ENCODE measurements around the gene HBG2. TPM values are rescaled to one million over a fixed set of nuclear protein-coding genes. Genes with fewer than 3 reads are reported as not detected.
"Not testable (repeated sequence)": the region's sequence is repeated elsewhere in the genome, so short reads cannot be mapped to it uniquely, and the experiment has no call there.

HBG2 gene
- total RNA-seq, result 0.38 to 0.54 TPM in 2 of 3 replicates, not detected in the other

DNA sequence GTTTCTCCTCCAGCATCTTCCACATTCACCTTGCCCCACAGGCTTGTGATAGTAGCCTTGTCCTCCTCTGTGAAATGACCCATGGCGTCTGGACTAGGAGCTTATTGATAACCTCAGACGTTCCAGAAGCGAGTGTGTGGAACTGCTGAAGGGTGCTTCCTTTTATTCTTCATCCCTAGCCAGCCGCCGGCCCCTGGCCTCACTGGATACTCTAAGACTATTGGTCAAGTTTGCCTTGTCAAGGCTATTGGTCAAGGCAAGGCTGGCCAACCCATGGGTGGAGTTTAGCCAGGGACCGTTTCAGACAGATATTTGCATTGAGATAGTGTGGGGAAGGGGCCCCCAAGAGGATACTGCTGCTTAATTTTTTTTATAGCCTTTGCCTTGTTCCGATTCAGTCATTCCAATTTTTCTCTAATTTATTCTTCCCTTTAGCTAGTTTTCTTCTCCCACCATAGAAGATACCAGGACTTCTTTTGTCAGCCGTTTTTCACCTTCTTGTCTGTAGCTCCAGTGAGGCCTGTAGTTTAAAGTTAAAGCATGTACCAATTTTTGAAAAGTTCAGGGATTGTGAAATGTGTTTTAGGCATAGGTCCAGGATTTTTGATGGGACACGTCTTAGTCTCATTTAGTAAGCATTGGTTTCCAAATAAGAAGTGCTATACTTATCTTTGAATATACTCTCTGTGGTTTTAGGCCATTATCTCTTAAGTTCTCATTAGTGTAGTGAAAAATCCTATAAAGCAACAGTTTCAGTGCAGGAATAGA, at the start of gene HBG2:
Gene HBG2 (minus strand): TSS at position 136 of the 768 bp plus-strand sequence. CDS start 53 bp downstream, at position 83.
- not testable (repeated sequence) for H3K27ac Mint-ChIP-seq; H3K36me3 Mint-ChIP-seq; DNase-seq (ENCODE audit: low spot score in 2 of 2, unreplicated experiment in 2 of 2); H3K9me3 Mint-ChIP-seq; H3K4me1 Mint-ChIP-seq; H3K4me3 Mint-ChIP-seq
- peaks cover 14% of the 10 kb centered on the region for H3K27me3 Mint-ChIP-seq (ENCODE audit: low read depth)

- no peaks in the 10 kb centered on the region for H3K27me3 Mint-ChIP-seq (ENCODE audit: low read depth)
- H3K36me3 Mint-ChIP-seq, result no peaks in the 10 kb centered on the region
- H3K4me3 Mint-ChIP-seq, result no peak overlapping the region
- no peak overlapping the region for H3K27ac Mint-ChIP-seq
- no peaks in the 10 kb centered on the region for H3K9me3 Mint-ChIP-seq
- H3K4me1 Mint-ChIP-seq, result peaks cover 5% of the 10 kb centered on the region
- TF ChIP-seq, protein P1, sequence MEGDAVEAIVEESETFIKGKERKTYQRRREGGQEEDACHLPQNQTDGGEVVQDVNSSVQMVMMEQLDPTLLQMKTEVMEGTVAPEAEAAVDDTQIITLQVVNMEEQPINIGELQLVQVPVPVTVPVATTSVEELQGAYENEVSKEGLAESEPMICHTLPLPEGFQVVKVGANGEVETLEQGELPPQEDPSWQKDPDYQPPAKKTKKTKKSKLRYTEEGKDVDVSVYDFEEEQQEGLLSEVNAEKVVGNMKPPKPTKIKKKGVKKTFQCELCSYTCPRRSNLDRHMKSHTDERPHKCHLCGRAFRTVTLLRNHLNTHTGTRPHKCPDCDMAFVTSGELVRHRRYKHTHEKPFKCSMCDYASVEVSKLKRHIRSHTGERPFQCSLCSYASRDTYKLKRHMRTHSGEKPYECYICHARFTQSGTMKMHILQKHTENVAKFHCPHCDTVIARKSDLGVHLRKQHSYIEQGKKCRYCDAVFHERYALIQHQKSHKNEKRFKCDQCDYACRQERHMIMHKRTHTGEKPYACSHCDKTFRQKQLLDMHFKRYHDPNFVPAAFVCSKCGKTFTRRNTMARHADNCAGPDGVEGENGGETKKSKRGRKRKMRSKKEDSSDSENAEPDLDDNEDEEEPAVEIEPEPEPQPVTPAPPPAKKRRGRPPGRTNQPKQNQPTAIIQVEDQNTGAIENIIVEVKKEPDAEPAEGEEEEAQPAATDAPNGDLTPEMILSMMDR (IDR thresholded peaks at IDR 0.05; ENCODE audit: unreplicated experiment), result no peak
- DNase-seq (ENCODE audit: low spot score in 2 of 2, unreplicated experiment in 2 of 2), result no peak
These were observed 49.5 kb upstream of the HBG2 start for GRCh38 chr11:5304046-5304445.

- no peak for DNase-seq (ENCODE audit: low spot score in 2 of 2, unreplicated experiment in 2 of 2)
- H3K4me3 Mint-ChIP-seq, result no peak overlapping the region
- H3K4me1 Mint-ChIP-seq, result peaks cover 5% of the 10 kb centered on the region
- H3K27ac Mint-ChIP-seq, result no peak overlapping the region
- TF ChIP-seq, protein P1 (IDR thresholded peaks at IDR 0.05; ENCODE audit: unreplicated experiment), result no peak
- no peaks in the 10 kb centered on the region for H3K27me3 Mint-ChIP-seq (ENCODE audit: low read depth)
- no peaks in the 10 kb centered on the region for H3K36me3 Mint-ChIP-seq
- H3K9me3 Mint-ChIP-seq, result no peaks in the 10 kb centered on the region
These were observed 49.0 kb upstream of the HBG2 start for GRCh38 chr11:5303626-5304025.

GRCh38 chr11:5301846-5302245, 47.3 kb upstream of the HBG2 start, which contains the start of gene OR51B4:
Gene OR51B4 (minus strand): TSS chr11:5301946. CDS start chr11:5301946, 0 bp downstream.
- Mint-ChIP-seq H3K4me1 (peaks cover 5% of the 10 kb centered on the region), H3K27me3 (ENCODE audit: low read depth) (peaks cover 2% of the 10 kb centered on the region), H3K4me3 (no peak within 1 kb of the TSS), H3K36me3 (no peaks in the 10 kb centered on the region), H3K9me3 (no peaks in the 10 kb centered on the region), H3K27ac (no peak within 1 kb of the TSS)
- no peak for DNase-seq (ENCODE audit: low spot score in 2 of 2, unreplicated experiment in 2 of 2)
- TF ChIP-seq, protein P1 (IDR thresholded peaks at IDR 0.05; ENCODE audit: unreplicated experiment), result no peak

- peak overlapping the region; percentile 22 for H3K27ac Mint-ChIP-seq
- H3K9me3 Mint-ChIP-seq, result no peaks in the 10 kb centered on the region
- no peak for DNase-seq (ENCODE audit: low spot score in 2 of 2, unreplicated experiment in 2 of 2)
- peaks cover 5% of the 10 kb centered on the region for H3K4me1 Mint-ChIP-seq
- TF ChIP-seq, protein P1 (IDR thresholded peaks at IDR 0.05; ENCODE audit: unreplicated experiment), result no peak
- no peaks in the 10 kb centered on the region for H3K36me3 Mint-ChIP-seq
- no peak overlapping the region for H3K4me3 Mint-ChIP-seq
- peaks cover 2% of the 10 kb centered on the region for H3K27me3 Mint-ChIP-seq (ENCODE audit: low read depth)
These were observed 45.7 kb upstream of the HBG2 start for GRCh38 chr11:5300251-5300650.

DNA sequence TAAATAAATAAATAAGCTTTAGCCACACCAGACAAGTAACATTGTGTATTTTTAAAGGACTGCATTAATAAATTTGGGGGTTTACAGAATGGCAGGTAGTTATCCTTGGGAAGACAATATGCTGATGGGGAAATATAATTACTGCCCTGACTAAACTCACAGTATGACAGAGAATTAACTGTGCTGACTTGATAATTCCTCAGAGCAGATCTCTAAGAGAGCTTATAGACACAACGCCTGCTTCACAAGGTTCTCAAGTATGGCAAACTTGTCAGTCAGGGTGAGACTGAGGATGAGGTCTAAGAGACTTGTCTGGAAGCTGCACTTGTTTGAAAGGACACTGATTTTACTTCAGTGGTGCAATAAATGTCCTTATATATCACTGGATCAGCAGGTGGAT, 43.9 kb upstream of the HBG2 start:
- Mint-ChIP-seq H3K9me3 (no peaks in the 10 kb centered on the region), H3K36me3 (no peaks in the 10 kb centered on the region), H3K4me1 (peaks cover 5% of the 10 kb centered on the region), H3K27me3 (ENCODE audit: low read depth) (peaks cover 2% of the 10 kb centered on the region), H3K27ac (no peak overlapping the region), H3K4me3 (no peak overlapping the region)
- TF ChIP-seq, protein P1 (IDR thresholded peaks at IDR 0.05; ENCODE audit: unreplicated experiment), result no peak
- no peak for DNase-seq (ENCODE audit: low spot score in 2 of 2, unreplicated experiment in 2 of 2)

All from mesothelial cell of epicardium (in vitro differentiated cells).